ENCODE data around the gene RAB40C.

The RAB40C gene

DNA sequence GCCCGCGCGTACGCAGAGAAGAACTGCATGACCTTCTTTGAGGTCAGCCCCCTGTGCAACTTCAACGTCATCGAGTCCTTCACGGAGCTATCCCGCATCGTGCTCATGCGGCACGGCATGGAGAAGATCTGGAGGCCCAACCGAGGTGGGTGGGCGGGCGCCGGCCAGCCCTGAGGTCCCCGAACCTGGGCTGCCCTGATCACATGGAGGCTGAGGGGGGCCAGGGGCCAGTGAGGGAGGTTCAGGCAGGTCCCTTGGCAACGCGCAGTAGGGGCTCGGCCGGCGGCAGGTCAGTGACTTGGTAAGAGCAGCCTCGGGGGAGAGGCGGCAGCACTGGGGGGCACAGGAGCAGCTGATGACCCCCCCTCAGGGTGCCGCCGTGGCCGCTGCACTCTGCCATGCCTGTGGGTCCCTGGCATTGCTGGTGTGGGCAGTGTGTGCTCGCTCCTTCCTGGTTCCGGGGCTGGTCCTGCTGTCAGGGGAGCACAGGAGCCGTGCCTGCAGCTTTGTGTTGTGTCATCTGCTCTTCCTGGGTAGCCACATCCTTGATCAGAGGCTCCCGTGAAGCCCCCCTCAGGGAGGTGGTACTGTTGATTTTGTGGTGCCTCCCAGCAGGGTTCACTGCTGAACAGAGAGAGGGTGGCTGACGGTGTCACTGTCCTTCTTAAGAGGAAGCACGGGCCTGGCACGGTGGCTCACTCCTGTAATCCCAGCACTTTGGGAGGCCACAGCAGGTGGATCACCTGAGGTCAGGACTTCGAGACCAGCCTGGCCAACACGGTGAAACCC, 36.3 kb downstream of the RAB40C start:
- peaks cover 25 to 61% (median 50%) of the 10 kb centered on the region in 10 experiments for H3K4me1 ChIP-seq
- H3K9me3 ChIP-seq (replicated peaks in 1 of 11): no peaks in the 10 kb centered on the region
- peak overlapping the region in 3 of 11 experiments; percentile 2 to 50 (median 5); a peak in 1 of 22 replicates for H3K4me2 ChIP-seq
- peaks cover 9 to 100% (median 73%) of the 10 kb centered on the region in 11 experiments; a peak in 21 of 22 replicates for H4K20me1 ChIP-seq
- TF ChIP-seq Cebpa-rat (IDR thresholded peaks at IDR 0.05): no peak
- no peaks in the 10 kb centered on the region for H3K27me3 ChIP-seq
- H3K27ac ChIP-seq: no peak overlapping the region
- H3K4me3 ChIP-seq: no peak overlapping the region
- peak overlapping the region in 1 of 11 experiments; percentile 19; a peak in 1 of 22 replicates for H3K9ac ChIP-seq
- H3K36me3 ChIP-seq: peaks cover 7 to 46% (median 37%) of the 10 kb centered on the region in 11 experiments; a peak in 19 of 22 replicates

DNA sequence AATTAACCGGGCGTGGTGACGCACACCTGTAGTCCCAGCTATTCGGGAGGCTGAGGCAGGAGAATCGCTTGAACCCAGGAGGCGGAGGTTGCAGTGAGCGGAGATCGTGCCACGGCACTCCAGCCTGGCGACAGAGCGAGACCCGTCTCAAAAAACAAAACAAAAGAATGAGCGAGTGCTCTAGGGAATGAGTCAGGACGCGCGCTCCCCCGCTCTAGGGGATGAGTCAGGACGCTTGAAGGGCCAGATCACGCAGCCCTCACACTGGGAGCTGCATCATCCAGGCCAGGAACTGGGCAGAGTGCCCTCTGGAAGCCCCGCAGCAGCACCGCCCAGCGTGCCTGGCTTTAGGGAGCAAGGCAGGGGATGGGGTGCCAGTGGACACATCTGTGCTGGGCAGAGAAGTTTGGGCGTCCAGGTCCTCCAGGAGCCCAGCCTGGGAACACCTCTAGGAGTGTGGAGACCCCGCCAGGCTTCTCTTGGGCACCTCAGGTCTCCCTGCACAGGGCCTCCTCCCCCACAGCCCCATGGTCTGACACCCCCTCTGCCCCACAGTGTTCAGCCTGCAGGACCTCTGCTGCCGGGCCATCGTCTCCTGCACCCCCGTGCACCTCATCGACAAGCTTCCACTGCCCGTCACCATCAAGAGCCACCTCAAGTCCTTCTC, 37.1 kb downstream of the RAB40C start:
- Histone ChIP-seq H3K4me3 (no peak overlapping the region), H3K36me3 (peaks cover 7 to 46% (median 34%) of the 10 kb centered on the region in 11 experiments; a peak in 19 of 22 replicates), H3K27ac (no peak overlapping the region), H3K9ac (peak overlapping the region in 1 of 11 experiments; percentile 19; a peak in 1 of 22 replicates), H3K4me1 (peaks cover 27 to 57% (median 45%) of the 10 kb centered on the region in 10 experiments), H3K27me3 (no peaks in the 10 kb centered on the region), H3K9me3 (replicated peaks in 1 of 11) (no peaks in the 10 kb centered on the region), H4K20me1 (peaks cover 4 to 95% (median 66%) of the 10 kb centered on the region in 11 experiments; a peak in 20 of 22 replicates), H3K4me2 (peak overlapping the region in 4 of 11 experiments; percentile 2 to 50 (median 14); a peak in 2 of 22 replicates)
- TF ChIP-seq Cebpa-rat (IDR thresholded peaks at IDR 0.05): no peak

DNA sequence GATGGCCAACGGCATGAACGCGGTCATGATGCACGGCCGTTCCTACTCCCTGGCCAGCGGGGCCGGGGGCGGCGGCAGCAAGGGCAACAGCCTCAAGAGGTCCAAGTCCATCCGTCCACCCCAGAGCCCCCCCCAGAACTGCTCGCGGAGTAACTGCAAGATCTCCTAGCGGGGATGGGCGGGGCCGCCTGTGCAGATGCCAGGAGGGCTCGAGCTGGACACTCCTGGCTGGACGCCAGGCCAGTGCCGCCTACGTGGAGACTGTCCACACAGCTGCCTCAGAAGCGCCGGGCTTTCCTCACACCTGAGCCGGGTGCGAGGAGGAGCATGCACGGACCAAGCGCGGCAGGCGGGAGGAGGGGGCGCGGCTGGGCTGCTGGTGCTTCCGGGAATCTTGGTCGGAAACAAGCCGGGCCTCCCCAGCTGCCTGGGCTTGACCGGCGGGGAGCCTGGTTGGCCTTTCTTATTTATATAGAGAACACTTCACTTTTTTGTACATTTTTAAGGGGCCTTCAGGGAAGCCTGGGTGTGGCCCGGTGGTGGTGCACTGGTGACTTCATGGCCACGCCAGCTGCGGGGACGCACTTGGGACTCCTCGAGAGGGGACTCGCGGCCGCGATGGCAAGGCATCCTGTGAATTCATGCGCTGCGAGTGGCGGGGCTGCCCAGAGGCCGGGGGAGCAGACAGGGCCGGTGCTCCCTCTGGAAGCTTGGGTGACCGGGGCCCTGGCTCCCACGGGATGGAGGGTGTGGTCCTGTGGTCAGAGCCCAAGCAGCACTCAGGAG, 37.8 kb downstream of the RAB40C start:
- H3K9ac ChIP-seq: no peak overlapping the region
- peaks cover 27 to 53% (median 41%) of the 10 kb centered on the region in 10 experiments for H3K4me1 ChIP-seq
- no peaks in the 10 kb centered on the region for H3K9me3 ChIP-seq (replicated peaks in 1 of 11)
- H3K27ac ChIP-seq: no peak overlapping the region
- TF ChIP-seq Cebpa-rat (IDR thresholded peaks at IDR 0.05): no peak
- H3K27me3 ChIP-seq: no peaks in the 10 kb centered on the region
- H3K36me3 ChIP-seq: peaks cover 7 to 50% (median 39%) of the 10 kb centered on the region in 11 experiments; a peak in 19 of 22 replicates
- peak overlapping the region in 2 of 11 experiments; percentile 2 to 50; a peak in 1 of 22 replicates for H3K4me2 ChIP-seq
- H3K4me3 ChIP-seq: no peak overlapping the region
- peaks cover 4 to 95% (median 65%) of the 10 kb centered on the region in 11 experiments; a peak in 20 of 22 replicates for H4K20me1 ChIP-seq

DNA sequence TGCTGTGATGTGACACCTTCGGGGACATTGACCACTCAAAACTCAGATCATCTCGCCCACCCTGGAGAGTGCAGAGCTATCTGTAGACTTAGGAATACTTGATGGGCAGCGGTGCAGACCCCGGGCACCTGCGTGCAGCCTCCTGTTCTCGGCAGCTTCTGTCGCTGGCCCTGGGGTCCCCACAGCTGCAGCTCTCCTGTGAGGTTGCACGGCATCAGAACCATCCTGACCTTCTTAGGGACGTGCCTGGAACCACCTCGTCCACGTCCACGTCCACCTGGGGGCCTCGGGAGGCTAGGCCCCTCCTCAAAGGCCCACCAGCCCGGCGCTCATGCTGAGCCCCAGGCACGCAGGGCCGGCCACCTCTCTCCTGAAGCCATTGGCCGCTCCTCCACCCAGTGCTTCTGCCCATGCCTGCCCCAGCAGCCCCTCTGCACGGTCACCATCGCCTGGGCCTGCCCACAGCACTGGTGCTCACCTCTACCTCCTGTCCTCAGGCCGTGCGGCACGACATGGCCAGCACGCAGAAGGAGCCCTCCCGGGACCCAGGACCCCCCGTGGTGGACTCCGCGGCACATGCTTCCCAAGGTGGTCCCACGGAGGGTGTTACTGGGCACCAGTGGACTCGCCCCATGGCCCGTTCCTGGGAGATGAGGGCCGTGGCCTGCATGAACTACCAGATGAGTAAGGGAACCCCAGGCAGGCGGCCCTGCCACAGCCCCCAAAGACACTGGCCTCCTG, 38.6 kb downstream of the RAB40C start:
- Histone ChIP-seq H3K27me3 (no peaks in the 10 kb centered on the region), H3K36me3 (peaks cover 11 to 58% (median 48%) of the 10 kb centered on the region in 11 experiments; a peak in 20 of 22 replicates), H3K9ac (no peak overlapping the region), H3K9me3 (replicated peaks in 1 of 11) (no peaks in the 10 kb centered on the region), H3K27ac (no peak overlapping the region), H3K4me2 (no peak overlapping the region), H3K4me3 (no peak overlapping the region), H4K20me1 (peaks cover 4 to 95% (median 66%) of the 10 kb centered on the region in 11 experiments; a peak in 20 of 22 replicates), H3K4me1 (peaks cover 27 to 53% (median 39%) of the 10 kb centered on the region in 10 experiments)
- no peak for TF ChIP-seq Cebpa-rat (IDR thresholded peaks at IDR 0.05)

DNA sequence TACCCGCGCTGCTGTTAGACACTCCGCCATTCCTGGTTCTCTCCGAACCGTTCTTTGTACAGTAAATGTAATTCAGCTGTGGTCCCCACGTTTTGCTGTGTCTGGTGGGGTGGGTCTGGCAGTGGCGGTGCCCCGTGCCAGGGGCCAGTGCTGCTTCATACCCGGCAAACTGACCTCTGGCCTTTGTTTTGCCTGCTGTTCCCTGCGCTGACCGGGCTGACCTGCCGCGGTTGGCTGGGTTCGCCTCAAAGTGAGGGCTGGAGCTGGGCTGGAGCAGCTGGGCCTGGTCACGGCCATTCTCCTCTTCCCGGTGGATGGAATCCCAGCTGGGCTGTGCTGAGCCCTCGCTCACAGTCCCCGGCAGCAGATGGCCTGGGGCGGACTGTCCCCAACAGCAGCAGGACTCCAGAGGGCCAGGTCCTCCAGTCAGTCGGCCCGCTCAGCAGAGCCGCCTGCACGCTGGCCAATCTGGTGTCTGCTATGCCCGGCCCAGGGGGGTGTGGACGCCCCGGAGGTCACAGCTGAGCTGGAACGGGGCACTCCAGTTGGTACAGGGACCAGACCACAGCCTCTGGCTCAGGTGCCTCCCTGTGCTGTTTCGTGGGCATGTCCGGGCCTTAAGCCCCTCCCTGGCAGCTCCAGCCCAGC, 39.4 kb downstream of the RAB40C start:
- Histone ChIP-seq H3K27ac (no peak overlapping the region), H4K20me1 (peaks cover 4 to 95% (median 62%) of the 10 kb centered on the region in 11 experiments; a peak in 20 of 22 replicates), H3K4me1 (peaks cover 23 to 46% (median 33%) of the 10 kb centered on the region in 10 experiments), H3K27me3 (no peaks in the 10 kb centered on the region), H3K36me3 (peaks cover 20 to 67% (median 56%) of the 10 kb centered on the region in 11 experiments), H3K9ac (peak overlapping the region in 1 of 11 experiments; percentile 5; a peak in 1 of 22 replicates), H3K4me3 (no peak overlapping the region), H3K4me2 (no peak overlapping the region), H3K9me3 (replicated peaks in 1 of 11) (no peaks in the 10 kb centered on the region)
- no peak for TF ChIP-seq Cebpa-rat (IDR thresholded peaks at IDR 0.05)

DNA sequence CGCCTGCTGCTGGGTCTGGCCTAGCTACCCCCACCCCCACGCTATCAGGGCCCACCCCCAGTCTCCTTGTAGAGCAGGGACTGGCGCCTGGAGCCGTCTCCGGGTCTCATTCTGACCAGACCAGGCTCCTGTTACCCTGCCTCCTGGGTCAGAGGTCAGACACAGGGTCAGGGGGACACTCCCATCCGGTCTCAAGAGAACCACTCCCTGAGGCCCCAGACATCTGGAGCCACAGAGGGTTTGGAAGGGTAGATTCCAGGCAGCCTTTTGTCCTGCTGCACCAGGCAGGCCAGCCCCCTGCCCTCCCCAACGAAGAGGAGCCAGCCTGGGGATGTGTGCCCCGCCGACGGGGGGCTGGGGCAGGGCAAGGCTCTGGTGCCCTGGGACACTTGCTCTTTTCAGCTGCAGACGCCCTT, 40.0 kb downstream of the RAB40C start:
- H3K36me3 ChIP-seq: peaks cover 21 to 72% (median 59%) of the 10 kb centered on the region in 11 experiments
- H3K9ac ChIP-seq: peak overlapping the region in 3 of 11 experiments; percentile 49 to 53 (median 50); a peak in 5 of 22 replicates
- peaks cover 23 to 47% (median 33%) of the 10 kb centered on the region in 10 experiments for H3K4me1 ChIP-seq
- peaks cover 4 to 95% (median 62%) of the 10 kb centered on the region in 11 experiments; a peak in 20 of 22 replicates for H4K20me1 ChIP-seq
- H3K4me2 ChIP-seq: peak overlapping the region in 7 of 11 experiments; percentile 19 to 64 (median 51); a peak in 5 of 22 replicates
- no peaks in the 10 kb centered on the region for H3K27me3 ChIP-seq
- no peaks in the 10 kb centered on the region for H3K9me3 ChIP-seq (replicated peaks in 1 of 11)
- H3K4me3 ChIP-seq: no peak overlapping the region
- no peak for TF ChIP-seq Cebpa-rat (IDR thresholded peaks at IDR 0.05)
- no peak overlapping the region for H3K27ac ChIP-seq

DNA sequence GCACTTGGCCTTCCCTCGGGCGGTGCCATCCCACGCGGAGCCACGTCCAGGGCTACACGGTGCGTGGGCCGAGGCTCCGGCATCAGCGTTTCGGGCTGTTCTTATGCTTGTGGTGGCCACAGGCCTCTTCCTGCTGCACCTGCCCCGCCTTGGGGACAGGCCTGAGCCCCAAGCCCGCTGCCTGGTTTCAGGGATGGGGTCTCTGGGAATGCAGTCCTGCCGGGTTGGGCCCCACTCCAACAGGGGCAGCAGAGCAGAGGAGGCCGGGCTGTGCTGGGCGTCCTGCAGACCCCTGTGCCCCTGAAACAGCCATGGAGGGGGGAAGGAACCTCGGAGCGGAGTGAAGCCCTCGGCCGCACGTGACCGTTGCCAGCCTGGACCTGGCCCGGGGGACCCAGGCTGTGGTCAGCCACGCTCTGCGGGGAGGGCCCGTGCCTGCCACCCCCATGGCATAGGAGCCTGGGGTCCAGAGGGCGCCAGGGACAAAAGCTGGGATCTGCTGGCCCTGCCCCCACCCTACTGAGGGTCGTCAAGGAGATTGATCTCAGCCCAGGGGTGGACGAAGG, 40.5 kb downstream of the RAB40C start:
- Histone ChIP-seq H3K9ac (peak overlapping the region in 6 of 11 experiments; percentile 7 to 58 (median 50); a peak in 8 of 22 replicates), H3K4me2 (peak overlapping the region in 10 of 11 experiments; percentile 19 to 64 (median 50); a peak in 14 of 22 replicates), H3K27me3 (no peaks in the 10 kb centered on the region), H3K27ac (no peak overlapping the region), H3K4me3 (no peak overlapping the region), H3K4me1 (peaks cover 23 to 52% (median 34%) of the 10 kb centered on the region in 10 experiments), H3K9me3 (replicated peaks in 1 of 11) (no peaks in the 10 kb centered on the region), H4K20me1 (peaks cover 1 to 95% (median 62%) of the 10 kb centered on the region in 11 experiments; a peak in 20 of 22 replicates), H3K36me3 (peaks cover 21 to 70% (median 59%) of the 10 kb centered on the region in 11 experiments)
- no peak for TF ChIP-seq Cebpa-rat (IDR thresholded peaks at IDR 0.05)
